Endothelial cell of umbilical vein (primary cell): ENCODE data around the gene WASF3.

Experiments
- EZH2 ChIP-seq: IDR thresholded peaks from 2 replicates; pipeline ENCODE4 v1.6.1; 2012; ENCODE audit warnings: borderline replicate concordance, low read depth, mild to moderate bottlenecking, moderate library complexity, low read length, inconsistent platforms; ENCODE audit not compliant: severe bottlenecking
- JUN ChIP-seq: IDR thresholded peaks from 2 replicates; pipeline ENCODE4 v1.6.1; 2011; ENCODE audit warnings: borderline replicate concordance, low read depth; ENCODE audit not compliant: insufficient read length, insufficient read depth
- MAX ChIP-seq: IDR thresholded peaks from 2 replicates; pipeline ENCODE4 v1.6.1; 2011; ENCODE audit not compliant: insufficient read depth, insufficient read length
- POLR2A ChIP-seq: IDR thresholded peaks from 2 replicates; pipeline ENCODE4 v1.6.1; 2012; ENCODE audit warnings: low read depth, mild to moderate bottlenecking, control low read depth, low read length
- TF ChIP-seq, protein P1 (sequence below), 2 donors: IDR thresholded peaks; 1 replicate in 1 of 2; 2 replicates in 1 of 2; pipeline ENCODE4 v1.5.1; 2011; ENCODE audit warnings: low read length in 2 of 2, mild to moderate bottlenecking in 2 of 2, moderate library complexity in 2 of 2, control low read depth in 1 of 2, inconsistent platforms in 1 of 2, low read depth in 1 of 2; ENCODE audit not compliant: insufficient read depth in 1 of 2; ENCODE audit errors: extremely low read depth in 1 of 2

GRCh38 chr13:26614721-26615120 is 57.2 kb downstream of the WASF3 start:
- TF ChIP-seq, protein P1, sequence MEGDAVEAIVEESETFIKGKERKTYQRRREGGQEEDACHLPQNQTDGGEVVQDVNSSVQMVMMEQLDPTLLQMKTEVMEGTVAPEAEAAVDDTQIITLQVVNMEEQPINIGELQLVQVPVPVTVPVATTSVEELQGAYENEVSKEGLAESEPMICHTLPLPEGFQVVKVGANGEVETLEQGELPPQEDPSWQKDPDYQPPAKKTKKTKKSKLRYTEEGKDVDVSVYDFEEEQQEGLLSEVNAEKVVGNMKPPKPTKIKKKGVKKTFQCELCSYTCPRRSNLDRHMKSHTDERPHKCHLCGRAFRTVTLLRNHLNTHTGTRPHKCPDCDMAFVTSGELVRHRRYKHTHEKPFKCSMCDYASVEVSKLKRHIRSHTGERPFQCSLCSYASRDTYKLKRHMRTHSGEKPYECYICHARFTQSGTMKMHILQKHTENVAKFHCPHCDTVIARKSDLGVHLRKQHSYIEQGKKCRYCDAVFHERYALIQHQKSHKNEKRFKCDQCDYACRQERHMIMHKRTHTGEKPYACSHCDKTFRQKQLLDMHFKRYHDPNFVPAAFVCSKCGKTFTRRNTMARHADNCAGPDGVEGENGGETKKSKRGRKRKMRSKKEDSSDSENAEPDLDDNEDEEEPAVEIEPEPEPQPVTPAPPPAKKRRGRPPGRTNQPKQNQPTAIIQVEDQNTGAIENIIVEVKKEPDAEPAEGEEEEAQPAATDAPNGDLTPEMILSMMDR (IDR thresholded peaks at IDR 0.05; ENCODE audit: extremely low read depth in 1 of 2, insufficient read depth in 1 of 2, low read depth in 1 of 2, low read length in 2 of 2): no peak
- TF ChIP-seq JUN (no peak), MAX (no peak), POLR2A (no peak), EZH2 (no peak)
